Lower leg skin (tissue), 4 donors: ENCODE data around the gene FGF10. TPM values are rescaled to one million over a fixed set of nuclear protein-coding genes. Genes with fewer than 3 reads are reported as not detected.

Experiments
- DNase-seq, 2 donors: peaks; one replicate each; pipeline ENCODE4 v3.0.0-alpha.2; 2019; ENCODE audit warnings: low spot score in 2 of 2
- H3K4me3 ChIP-seq: fragments of 200-600 bp; sonication (generic); 2 replicates; pipeline ENCODE4 v1.5.1; 2017; ENCODE audit warnings: mild to moderate bottlenecking, low read depth; ENCODE audit not compliant: poor library complexity, severe bottlenecking
- CTCF ChIP-seq, 3 donors: fragments of 450-650 bp; IDR thresholded peaks; one replicate each; pipeline ENCODE4 v1.5.1; 2016; ENCODE audit warnings: antibody characterized with exemption in 3 of 3, mild to moderate bottlenecking in 3 of 3, moderate library complexity in 2 of 3
- POLR2A ChIP-seq, 2 donors: fragments of 450-650 bp; IDR thresholded peaks; one replicate each; pipeline ENCODE4 v1.6.1; 2016 to 2017; ENCODE audit warnings: antibody characterized with exemption in 2 of 2, mild to moderate bottlenecking in 1 of 2, moderate library complexity in 1 of 2
- WGBS, 2 donors: methylation state at CpG; one replicate each; pipeline ENCODE4 v1.1.5; 2018; 5-methylcytosine and 5-hydroxymethylcytosine counted together
- intact Hi-C: fragments of 100-400 bp; cut with DNase I; formaldehyde crosslinking; loops from one replicate; pipeline ENCODE4 v1.15.0; 2023; ENCODE audit warnings: low total_unique reads
- total RNA-seq, 4 donors: library from RNA; depleted of rRNA; stranded (reverse); fragments of >200 nt; gene quantifications; one replicate each; pipeline ENCODE4 v1.1.0, GENCODE V29; 2016

Gene FGF10
- total RNA-seq, 4 donors from 2014 or later: 0.17 to 3.8 (median 1.7) TPM

- WGBS, 2 donors: 67 to 72% methylated on average over 2 of the region's 2 CpGs
- intact Hi-C loops: no loop called here
- DNase-seq: no peak
- TF ChIP-seq POLR2A (IDR thresholded peaks at IDR 0.05) (no peak), CTCF (IDR thresholded peaks at IDR 0.05) (no peak)
- H3K4me3 ChIP-seq: no peak overlapping the region
Measured at GRCh38 chr5:44345871-44346270, 43.3 kb downstream of the FGF10 start.

GRCh38 chr5:44336708-44337107, 52.5 kb downstream of the FGF10 start:
- 60 to 78% methylated on average over 2 of the region's 2 CpGs for WGBS, 2 donors
- no peak overlapping the region for H3K4me3 ChIP-seq
- no peak for TF ChIP-seq POLR2A (IDR thresholded peaks at IDR 0.05)
- TF ChIP-seq CTCF (IDR thresholded peaks at IDR 0.05): no peak
- no peak for DNase-seq
- intact Hi-C loops: no loop called here

- intact Hi-C loops: no loop called here
- 64 to 67% methylated on average over 1 of the region's 1 CpG for WGBS, 2 donors
- H3K4me3 ChIP-seq: no peak overlapping the region
- TF ChIP-seq POLR2A (IDR thresholded peaks at IDR 0.05): no peak
- TF ChIP-seq CTCF (IDR thresholded peaks at IDR 0.05): no peak
- DNase-seq: no peak
Measured at GRCh38 chr5:44334622-44335021, 54.6 kb downstream of the FGF10 start.

GRCh38 chr5:44332285-44332971, 56.8 kb downstream of the FGF10 start:
- 35 to 49% methylated on average over 3 of the region's 3 CpGs for WGBS, 2 donors
- intact Hi-C loops: no loop called here
- DNase-seq: no peak
- TF ChIP-seq CTCF (IDR thresholded peaks at IDR 0.05) (no peak), POLR2A (IDR thresholded peaks at IDR 0.05) (no peak)
- H3K4me3 ChIP-seq: no peak overlapping the region

GRCh38 chr5:44331471-44332050, 57.7 kb downstream of the FGF10 start:
- DNase-seq: no peak
- H3K4me3 ChIP-seq: no peak overlapping the region
- no peak for TF ChIP-seq POLR2A (IDR thresholded peaks at IDR 0.05)
- no peak for TF ChIP-seq CTCF (IDR thresholded peaks at IDR 0.05)
- intact Hi-C loops: no loop called here
- 43 to 67% methylated on average over 3 of the region's 3 CpGs for WGBS, 2 donors
